ENCODE data around the gene SSUH2.
A peak's percentile ranks its signal among the peaks of the same experiment; 100 is the strongest.
"Not testable (repeated sequence)": the region's sequence is repeated elsewhere in the genome, so short reads cannot be mapped to it uniquely, and the experiment has no call there.

The SSUH2 gene

GRCh38 chr3:8658306-8659212 is 14.0 kb upstream of the SSUH2 start:
- DNase-seq: peak; percentile 95

DNA sequence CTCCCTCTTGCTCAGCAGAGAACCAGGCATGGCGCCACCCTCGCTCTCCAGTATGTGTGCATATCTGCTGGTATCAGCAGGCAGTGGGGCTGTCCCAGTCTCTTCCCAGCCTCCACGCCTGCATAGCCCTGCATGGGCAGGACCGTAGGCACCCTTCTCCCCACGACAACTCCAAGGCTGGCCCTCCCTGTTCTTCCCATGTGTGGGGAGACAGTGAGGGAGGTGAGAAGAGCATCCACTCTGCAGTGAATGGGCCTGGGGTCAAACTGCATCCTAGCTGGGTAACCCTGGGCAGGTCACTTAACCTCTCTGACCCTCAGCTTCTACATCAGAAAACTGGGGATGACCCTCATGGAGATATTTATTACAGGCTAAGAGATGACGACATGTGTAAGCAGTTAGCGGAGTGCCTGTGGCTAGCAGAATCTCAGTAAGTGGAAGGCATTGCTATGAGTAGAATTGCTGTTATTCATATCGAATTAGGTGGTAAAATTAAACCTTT is 13.3 kb upstream of the SSUH2 start:
- peak; percentile 81 to 89 for DNase-seq

- DNase-seq: no peak
Measured at GRCh38 chr3:8656240-8656639, 11.6 kb upstream of the SSUH2 start.

GRCh38 chr3:8655387-8655835 is 10.8 kb upstream of the SSUH2 start:
- no peak for DNase-seq

DNA sequence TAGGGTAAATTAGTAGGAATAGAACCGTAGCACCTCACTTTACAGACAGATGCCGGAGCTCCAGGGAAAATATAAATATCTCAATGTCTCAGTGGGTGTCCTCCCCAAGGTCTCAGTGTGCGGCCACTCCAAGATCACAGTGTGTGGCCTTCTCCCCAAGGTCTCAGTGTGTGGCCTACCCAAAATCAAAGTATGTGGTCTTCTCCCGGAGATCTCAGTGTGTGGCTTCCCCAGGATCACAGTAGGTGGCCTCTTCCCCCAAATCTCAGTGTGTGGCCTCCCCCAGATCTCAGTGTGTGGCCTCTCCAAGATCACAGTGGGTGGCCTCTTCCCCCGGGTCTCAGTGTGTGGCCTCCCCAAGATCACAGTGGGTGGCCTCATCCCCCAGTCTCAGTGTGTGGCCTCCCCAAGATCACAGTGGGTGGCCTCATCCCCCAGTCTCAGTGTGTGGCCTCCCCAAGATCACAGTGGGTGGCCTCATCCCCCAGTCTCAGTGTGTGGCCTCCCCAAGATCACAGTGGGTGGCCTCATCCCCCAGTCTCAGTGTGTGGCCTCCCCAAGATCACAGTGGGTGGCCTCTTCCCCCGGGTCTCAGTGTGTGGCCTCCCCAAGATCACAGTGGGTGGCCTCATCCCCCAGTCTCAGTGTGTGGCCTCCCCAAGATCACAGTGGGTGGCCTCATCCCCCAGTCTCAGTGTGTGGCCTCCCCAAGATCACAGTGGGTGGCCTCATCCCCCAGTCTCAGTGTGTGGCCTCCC is 10.2 kb upstream of the SSUH2 start:
- not testable (repeated sequence) for DNase-seq

GRCh38 chr3:8653800-8654408 is 9.3 kb upstream of the SSUH2 start:
- DNase-seq: no peak

DNA sequence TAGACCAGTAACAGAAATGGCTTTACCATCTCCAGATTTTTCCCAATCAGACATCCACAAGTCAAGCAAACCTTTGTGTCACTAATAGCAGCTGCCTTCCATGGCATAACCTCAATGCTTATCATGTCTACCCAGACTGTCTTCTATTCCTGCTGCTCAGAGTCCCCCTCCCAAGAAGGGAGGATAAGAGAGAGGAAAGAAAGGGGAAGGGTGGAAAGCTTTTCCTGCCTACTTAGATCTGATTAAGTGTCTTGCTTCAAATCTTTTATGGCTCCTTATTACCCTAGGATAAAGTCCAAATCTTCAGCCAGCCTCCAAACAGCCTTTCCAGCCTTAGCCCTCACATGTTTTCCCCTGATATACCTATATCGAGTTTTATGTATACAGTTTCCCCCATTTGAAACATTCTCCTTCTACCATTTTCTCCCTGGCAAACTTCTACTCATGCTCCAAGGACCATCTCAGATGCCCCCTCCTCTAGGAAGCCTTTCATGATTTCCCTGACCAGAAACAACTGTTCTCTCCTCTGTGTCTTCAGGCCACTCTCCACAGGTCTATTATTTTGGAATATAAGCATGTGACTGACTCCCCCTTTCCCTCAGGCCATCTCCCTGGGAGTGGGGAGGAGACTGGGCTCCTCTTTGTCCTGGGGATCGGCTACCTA is 7.9 kb upstream of the SSUH2 start:
- no peak for DNase-seq

GRCh38 chr3:8651418-8652323 is 7.1 kb upstream of the SSUH2 start:
- no peak for DNase-seq

DNA sequence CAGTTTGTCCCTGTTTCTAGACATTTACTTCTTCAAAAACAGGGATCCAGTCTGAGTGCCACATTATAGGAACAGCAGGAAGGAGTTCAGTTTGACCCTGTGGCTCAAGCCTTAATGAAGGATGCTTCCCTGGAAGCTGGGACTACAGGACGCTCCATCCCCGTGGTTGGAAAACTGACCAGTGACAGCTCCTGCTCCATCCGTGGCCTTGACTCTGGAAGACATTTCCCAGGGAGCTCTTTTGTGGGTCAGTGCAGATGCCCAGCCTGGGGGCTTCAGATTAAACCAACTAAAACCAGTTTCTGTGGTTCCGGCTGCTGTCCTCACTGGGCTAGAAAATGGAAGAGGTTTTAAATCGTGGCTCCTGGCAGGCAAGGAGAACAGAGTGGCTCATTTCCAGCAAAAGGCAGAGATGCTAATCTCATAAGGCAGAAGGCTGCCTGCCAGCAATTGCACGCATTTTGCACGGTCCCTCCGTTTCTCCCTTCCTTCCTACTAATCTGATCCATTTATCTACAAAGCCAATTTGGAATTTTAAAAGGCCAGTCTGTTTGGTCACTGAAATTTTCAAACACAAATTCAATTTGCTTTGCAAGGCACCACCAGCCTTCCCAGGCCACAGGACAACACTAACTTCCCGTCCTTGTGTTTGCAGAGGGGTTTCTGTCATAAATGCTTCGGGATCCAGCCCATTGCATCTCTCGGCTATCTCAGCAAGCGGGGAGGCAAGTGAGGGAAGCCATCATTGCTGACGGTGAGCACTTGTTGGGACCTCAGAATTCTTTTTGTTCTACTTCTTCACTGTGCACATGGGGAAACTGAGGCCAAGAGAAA is 6.2 kb upstream of the SSUH2 start:
- DNase-seq: no peak

DNA sequence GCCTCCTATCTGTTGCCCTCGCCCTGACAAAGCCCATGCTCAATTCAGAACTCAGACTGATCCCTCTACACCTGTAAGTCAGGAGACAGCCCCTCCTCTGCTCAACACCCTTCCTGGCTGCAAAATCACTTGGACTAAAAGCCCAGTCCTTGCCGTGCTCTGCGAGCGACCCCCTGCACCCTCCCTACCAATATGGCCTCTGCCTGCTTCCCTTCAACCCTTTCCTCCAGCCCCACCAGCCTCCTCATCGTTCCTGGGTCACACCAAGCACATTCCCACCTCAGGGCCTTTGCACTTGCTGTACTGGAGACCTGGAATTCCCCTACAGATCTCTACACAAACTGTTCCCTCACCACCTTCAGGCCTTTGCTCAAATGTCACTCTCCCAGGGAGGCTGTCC is 5.2 kb upstream of the SSUH2 start:
- DNase-seq: no peak

DNA sequence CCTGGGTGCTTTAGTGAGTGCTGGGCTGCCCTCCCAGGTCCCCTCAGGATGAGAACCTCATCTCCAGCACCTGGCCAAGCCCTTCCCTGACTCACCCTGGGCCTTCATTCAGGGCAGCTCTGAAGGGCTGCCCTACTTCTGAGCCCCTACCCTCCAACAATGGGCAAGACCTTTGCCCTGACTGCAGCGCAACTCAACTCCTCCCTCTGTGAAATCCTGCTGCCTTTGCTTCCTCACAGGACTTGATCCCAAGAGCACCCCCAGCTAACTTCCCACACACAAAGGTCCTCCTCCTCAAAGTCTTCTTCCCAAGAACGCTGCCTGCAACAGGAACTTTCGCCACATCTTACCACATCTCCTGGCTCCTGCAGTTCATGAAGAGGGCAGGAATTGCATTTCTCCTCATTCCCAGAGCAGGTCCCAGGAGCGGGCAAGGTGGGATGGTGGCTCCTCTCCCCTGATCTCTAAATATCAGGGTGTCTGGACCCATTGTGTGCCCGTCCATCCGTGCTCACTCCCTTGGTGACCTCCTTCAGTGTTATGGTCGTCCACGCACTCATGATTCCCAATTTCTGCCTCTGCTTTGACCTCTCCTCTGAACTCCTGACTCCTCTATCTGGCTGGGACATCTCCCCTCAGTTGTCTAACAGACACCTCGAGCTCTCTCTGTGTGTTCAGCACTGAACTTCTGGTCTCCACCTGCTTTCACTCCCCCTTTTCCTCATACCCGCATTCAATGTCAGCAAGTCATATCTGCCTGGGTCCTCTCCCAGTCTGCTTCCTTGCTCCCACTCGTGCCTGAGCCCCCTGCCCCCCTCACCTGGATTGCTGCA is 4.5 kb upstream of the SSUH2 start:
- no peak for DNase-seq

DNA sequence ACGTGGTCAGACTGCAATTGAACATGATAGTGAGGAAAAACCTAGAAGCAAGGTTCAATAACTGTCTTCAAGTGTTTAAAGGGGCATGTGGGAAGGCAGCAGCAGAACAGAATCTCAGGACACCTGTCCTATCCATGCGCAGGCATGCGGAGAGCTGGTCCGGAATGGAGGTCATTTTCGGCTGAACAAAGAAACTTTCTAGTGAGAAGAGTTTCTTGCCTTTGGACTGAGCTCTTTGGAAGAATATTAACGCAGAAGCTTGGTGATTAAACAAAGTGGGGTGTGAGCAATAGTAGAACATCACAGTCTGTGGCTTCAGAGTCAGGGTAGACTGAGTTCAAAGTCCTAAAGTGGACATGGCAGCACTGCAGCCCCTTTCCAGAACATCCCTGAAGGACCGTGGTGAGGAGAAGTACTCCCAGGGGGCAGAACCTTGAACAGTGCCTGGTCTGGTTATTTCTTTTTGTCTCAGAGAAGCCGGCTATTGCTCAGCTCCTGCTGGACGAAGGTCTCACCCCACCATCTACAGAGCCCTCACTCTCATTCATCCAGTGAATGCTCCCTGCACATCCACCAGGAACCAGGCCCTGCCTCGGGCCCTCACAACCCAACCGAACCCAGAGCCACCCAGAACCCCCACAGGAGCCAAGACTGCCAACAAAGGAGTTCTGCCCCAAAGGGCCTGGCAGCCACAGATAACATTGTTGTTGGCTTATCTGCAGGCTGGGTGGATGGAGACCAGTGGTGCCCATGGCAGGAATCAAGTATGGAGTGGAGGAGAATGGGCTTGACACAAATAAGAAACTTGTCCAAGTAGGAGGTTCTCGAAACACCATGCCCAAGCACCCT is 2.8 kb upstream of the SSUH2 start:
- DNase-seq: no peak

- no peak for DNase-seq
Measured at GRCh38 chr3:8646313-8646938, 1.8 kb upstream of the SSUH2 start.

- no peak for DNase-seq
Measured at GRCh38 chr3:8645712-8646111, 1.1 kb upstream of the SSUH2 start.

DNA sequence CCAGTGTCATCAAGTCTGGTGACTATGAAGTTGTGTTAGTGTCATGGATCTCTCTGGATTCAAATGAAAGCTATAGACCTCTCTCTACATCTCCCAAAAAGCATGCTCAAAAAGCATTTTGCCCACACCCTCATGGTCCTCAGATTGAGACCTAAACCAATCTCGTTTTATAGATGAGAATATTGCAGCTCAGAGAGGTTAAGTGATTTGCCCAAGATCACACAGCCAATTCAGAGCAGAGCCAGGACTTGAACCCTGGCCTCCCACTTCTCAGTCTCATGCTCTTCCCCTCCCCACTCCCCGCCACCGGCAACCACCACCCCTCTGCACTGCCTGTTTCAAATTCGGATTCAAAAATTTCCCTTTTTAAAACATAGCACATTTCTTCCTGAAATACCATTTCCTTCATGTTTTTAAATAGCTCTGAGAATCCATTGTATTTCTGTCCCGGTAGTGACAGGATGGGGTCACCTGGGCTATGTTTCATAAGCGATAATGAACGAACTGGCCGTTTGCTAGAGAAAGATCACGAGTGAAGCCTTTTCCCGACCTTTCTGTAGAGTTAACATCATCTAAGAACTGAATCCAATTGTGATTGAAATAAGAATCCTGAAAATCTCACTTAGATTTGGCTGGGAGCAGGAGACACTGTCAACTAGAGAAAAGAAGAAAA is 769 bp downstream of the SSUH2 start:
- DNase-seq: no peak

GRCh38 chr3:8642001-8642400 is 2.6 kb downstream of the SSUH2 start:
- DNase-seq: no peak

DNA sequence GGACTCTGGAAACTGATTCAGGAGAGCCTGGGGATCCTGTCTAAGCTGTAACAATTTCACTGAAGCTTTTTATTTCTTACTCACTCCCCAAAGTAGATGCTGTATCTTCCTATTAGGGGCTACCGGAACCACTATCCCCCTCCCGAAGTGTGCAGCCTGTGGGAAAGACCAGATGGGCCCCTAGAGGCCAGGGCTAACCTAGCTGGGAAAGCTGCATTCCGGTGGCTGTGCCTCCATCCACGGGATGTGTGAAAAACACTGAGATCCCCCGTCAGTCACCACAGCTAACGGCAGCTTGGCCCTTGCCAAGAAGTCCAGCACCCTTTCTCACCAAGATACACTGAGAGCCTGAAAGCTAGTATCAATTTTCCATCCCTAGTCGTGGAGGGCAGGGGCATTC is 3.1 kb downstream of the SSUH2 start:
- no peak for DNase-seq

GRCh38 chr3:8640223-8640622 is 4.4 kb downstream of the SSUH2 start:
- no peak for DNase-seq
